Measurements from ENCODE around the gene RIPOR3.
A peak's percentile ranks its signal among the peaks of the same experiment; 100 is the strongest.

RIPOR3 gene

GRCh38 chr20:50589548-50590347 is 101.6 kb downstream of the RIPOR3 start:
- no peak for DNase-seq (ENCODE audit: low read depth)

- DNase-seq (ENCODE audit: low read depth) = peak; percentile 76
These were observed 103.2 kb downstream of the RIPOR3 start for GRCh38 chr20:50588034-50588736.

GRCh38 chr20:50587291-50587961 is 103.9 kb downstream of the RIPOR3 start:
- DNase-seq (ENCODE audit: low read depth) = no peak

- no peak for DNase-seq (ENCODE audit: low read depth)
These were observed 104.7 kb downstream of the RIPOR3 start for GRCh38 chr20:50586531-50587232.

GRCh38 chr20:50585678-50586077 is 105.7 kb downstream of the RIPOR3 start:
- no peak for DNase-seq (ENCODE audit: low read depth)

GRCh38 chr20:50585214-50585613 is 106.1 kb downstream of the RIPOR3 start:
- no peak for DNase-seq (ENCODE audit: low read depth)

GRCh38 chr20:50584687-50585086 is 106.7 kb downstream of the RIPOR3 start:
- no peak for DNase-seq (ENCODE audit: low read depth)

- DNase-seq (ENCODE audit: low read depth) = no peak
These were observed 107.7 kb downstream of the RIPOR3 start for GRCh38 chr20:50583442-50584150.

GRCh38 chr20:50582591-50583234 is 108.6 kb downstream of the RIPOR3 start:
- DNase-seq (ENCODE audit: low read depth) = no peak

- no peak for DNase-seq (ENCODE audit: low read depth)
These were observed 109.2 kb downstream of the RIPOR3 start for GRCh38 chr20:50582092-50582491.

- DNase-seq (ENCODE audit: low read depth) = no peak
These were observed 110.3 kb downstream of the RIPOR3 start for GRCh38 chr20:50580842-50581544.

GRCh38 chr20:50580016-50580747 is 111.2 kb downstream of the RIPOR3 start:
- peak; percentile 28 for DNase-seq (ENCODE audit: low read depth)

- no peak for DNase-seq (ENCODE audit: low read depth)
These were observed 111.8 kb downstream of the RIPOR3 start for GRCh38 chr20:50579511-50579910.

- DNase-seq (ENCODE audit: low read depth) = no peak
These were observed 112.6 kb downstream of the RIPOR3 start for GRCh38 chr20:50578778-50579165.

GRCh38 chr20:50578061-50578777 is 113.1 kb downstream of the RIPOR3 start:
- no peak for DNase-seq (ENCODE audit: low read depth)

- DNase-seq (ENCODE audit: low read depth) = no peak
These were observed 113.9 kb downstream of the RIPOR3 start for GRCh38 chr20:50577175-50578018.

GRCh38 chr20:50575865-50576720 is 115.2 kb downstream of the RIPOR3 start:
- peak; percentile 22 for DNase-seq (ENCODE audit: low read depth)
